AG10803 (cell line): ENCODE measurements around the gene PAOX.

Source experiments
- DNase-seq: peaks from one replicate; pipeline ENCODE4 v3.0.0; 2010; ENCODE audit warnings: low read depth
- H3K4me3 ChIP-seq: 2 replicates; pipeline ENCODE4 v1.5.1; 2011; ENCODE audit warnings: mild to moderate bottlenecking, low read length, control low read depth
- TF ChIP-seq, protein P1 (sequence below): conservative IDR thresholded peaks from 2 replicates; pipeline ENCODE4 v1.5.1; 2011; ENCODE audit warnings: mild to moderate bottlenecking, low read length, control low read depth, inconsistent platforms

Gene PAOX

GRCh38 chr10:133396035-133396624 is 17.1 kb downstream of the PAOX start:
- H3K4me3 ChIP-seq, result no peak overlapping the region
- DNase-seq, result no peak
- TF ChIP-seq, protein P1, sequence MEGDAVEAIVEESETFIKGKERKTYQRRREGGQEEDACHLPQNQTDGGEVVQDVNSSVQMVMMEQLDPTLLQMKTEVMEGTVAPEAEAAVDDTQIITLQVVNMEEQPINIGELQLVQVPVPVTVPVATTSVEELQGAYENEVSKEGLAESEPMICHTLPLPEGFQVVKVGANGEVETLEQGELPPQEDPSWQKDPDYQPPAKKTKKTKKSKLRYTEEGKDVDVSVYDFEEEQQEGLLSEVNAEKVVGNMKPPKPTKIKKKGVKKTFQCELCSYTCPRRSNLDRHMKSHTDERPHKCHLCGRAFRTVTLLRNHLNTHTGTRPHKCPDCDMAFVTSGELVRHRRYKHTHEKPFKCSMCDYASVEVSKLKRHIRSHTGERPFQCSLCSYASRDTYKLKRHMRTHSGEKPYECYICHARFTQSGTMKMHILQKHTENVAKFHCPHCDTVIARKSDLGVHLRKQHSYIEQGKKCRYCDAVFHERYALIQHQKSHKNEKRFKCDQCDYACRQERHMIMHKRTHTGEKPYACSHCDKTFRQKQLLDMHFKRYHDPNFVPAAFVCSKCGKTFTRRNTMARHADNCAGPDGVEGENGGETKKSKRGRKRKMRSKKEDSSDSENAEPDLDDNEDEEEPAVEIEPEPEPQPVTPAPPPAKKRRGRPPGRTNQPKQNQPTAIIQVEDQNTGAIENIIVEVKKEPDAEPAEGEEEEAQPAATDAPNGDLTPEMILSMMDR, result no peak

DNA sequence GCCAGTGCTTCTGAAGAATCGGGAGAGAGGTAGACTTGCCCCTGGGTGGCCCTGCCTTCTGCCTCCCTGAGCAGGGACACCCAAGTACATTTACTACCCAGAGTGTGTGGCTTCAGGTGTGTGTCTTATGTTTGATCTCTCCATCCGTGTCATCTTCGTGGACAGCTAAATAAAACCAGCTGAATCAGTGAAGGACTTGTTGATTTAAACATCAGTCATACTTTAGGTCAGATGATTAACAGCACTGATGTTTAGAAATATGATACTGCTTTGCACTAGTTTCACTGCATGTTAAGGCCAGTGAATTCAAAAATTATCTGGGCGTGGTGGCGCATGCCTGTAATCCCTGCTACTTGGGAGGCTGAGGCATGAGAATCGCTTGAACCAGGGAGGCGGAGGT is 18.9 kb downstream of the PAOX start:
- TF ChIP-seq, protein P1, result no peak
- H3K4me3 ChIP-seq, result no peak overlapping the region
- no peak for DNase-seq

DNA sequence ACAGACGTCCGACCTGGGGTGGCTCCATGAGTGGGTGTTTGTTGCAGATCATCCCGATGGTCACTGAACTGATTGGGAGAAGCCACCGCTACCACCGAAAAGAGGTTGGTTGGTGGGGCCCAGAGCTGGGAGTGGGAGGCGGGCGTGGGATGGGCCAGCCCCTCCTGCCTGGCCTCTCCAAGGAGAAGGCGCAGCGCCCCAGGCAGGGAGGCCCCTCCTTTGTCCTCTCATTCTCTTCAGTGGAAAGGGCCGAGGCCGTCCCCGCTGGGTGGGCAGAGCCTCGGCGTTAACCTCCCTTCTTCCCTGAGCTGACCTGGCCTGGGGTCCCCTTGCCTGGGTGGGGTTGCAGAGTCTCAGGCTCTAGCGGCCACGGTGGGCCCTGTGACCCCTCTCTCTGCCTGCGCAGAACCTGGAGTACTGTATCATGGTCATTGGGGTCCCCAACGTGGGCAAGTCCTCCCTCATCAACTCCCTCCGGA is 20.1 kb downstream of the PAOX start:
- TF ChIP-seq, protein P1, result no peak
- H3K4me3 ChIP-seq, result no peak overlapping the region
- DNase-seq, result no peak

DNA sequence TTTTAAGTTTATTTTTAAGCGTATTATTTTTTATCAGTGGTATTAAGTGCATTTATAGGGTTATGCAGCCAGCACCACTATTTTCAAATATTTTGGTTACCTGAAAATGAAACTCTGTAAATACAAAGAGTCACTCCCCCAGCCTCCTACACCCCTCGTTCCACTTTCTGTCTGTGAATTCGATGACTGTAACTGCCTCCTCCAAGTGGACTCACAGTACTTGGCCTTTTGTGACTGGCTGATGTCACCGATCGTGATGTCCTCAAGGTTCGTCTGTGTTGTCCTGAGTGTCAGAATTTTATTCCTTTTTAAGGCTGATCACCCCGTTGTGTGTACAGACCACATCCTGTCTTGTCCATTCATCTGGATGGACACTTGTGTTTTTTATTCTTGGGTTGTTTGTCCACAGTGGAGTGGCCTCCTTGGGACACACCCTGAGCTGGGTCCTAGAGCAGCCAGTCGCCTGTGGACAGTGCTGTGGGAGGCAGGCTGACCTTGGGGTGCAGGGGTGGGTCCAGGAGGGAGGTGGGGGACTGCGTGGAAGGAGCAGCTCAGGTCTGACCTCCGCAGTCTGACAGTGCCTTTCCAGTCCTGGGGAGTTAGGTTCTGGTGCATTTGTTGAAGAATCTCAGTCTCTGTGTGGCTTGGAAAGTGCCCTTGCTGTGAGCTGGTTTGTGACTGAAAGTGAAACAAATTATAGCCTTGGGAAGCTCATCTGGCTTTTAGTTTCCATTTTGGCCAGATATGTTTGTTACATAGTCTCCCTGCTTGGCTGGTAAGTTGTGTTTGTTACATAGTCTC is 21.8 kb downstream of the PAOX start:
- H3K4me3 ChIP-seq, result no peak overlapping the region
- no peak for DNase-seq
- TF ChIP-seq, protein P1, result no peak

DNA sequence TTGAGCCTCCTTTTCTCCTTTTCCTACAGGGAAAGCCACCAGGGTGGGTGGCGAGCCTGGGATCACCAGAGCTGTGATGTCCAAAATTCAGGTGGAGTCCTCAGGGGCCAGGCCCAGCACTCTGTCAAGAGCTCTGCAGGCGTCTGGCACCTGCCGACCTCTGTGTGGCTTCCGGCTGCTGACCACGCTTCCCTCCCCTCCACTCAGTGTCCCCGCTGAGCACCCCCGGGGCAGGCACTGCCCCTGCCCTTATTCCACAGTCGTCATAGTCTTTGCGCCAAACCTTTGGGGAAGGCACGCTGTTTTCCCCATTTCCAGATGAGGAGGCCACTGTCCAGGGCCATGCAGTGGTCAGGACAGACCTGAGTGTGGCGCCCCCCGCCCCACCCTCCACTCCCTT is 22.4 kb downstream of the PAOX start:
- no peak for DNase-seq
- no peak overlapping the region for H3K4me3 ChIP-seq
- TF ChIP-seq, protein P1, result no peak

GRCh38 chr10:133401981-133402725 is 23.1 kb downstream of the PAOX start:
- no peak for DNase-seq
- H3K4me3 ChIP-seq, result no peak overlapping the region
- TF ChIP-seq, protein P1, result no peak

DNA sequence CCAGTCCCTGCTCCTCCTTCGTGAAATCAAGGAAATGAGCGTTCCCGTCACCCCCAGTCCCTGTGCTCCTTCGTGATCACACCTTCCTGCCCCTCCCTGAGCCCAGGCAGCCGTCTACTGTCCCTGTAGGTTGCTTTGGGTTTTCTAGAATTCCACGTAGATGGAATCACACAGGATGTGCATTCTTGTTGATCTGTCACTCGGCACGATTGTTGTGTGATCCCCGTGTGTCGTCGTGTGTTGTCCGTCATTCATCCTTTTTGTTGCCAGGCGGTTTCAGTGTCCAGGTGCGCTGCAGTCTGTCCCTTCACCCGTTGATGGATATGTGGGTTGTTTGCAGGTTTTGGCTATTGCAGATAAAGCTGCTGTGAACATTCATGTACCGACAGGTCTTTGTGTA is 24.3 kb downstream of the PAOX start:
- no peak overlapping the region for H3K4me3 ChIP-seq
- no peak for DNase-seq
- TF ChIP-seq, protein P1, result no peak
